Choroid plexus epithelial cell (primary cell): ENCODE results near the gene CHD3.
A peak's percentile ranks its signal among the peaks of the same experiment; 100 is the strongest.

ENCODE experiments used
- DNase-seq: peaks from one replicate; pipeline ENCODE4 v3.0.0-alpha.2; 2010; ENCODE audit warnings: low read depth
- H3K4me3 ChIP-seq: 2 replicates; pipeline ENCODE4 v1.5.1; 2011; ENCODE audit warnings: low read depth, mild to moderate bottlenecking, control low read depth, low read length, moderate library complexity
- CTCF ChIP-seq: conservative IDR thresholded peaks from 2 replicates; pipeline ENCODE4 v1.5.1; 2011; ENCODE audit warnings: low read depth, mild to moderate bottlenecking, control low read depth, inconsistent platforms, low read length, moderate library complexity

CHD3 gene

GRCh38 chr17:7915611-7916384 lies 27.2 kb downstream of the CHD3 start, which contains the start of gene RNF227:
RNF227 (minus strand) TSS chr17:7916289; CDS start chr17:7916195, 94 bp downstream.
- H3K4me3 ChIP-seq: peak within 1 kb of the TSS; percentile 63
- DNase-seq: peak; percentile 98
- no peak for TF ChIP-seq CTCF

GRCh38 chr17:7916385-7916682 lies 27.7 kb downstream of the CHD3 start:
- peak overlapping the region; percentile 57 for H3K4me3 ChIP-seq
- no peak for DNase-seq
- TF ChIP-seq CTCF: no peak

GRCh38 chr17:7916808-7917207 lies 28.2 kb downstream of the CHD3 start:
- no peak for TF ChIP-seq CTCF
- H3K4me3 ChIP-seq: no peak overlapping the region
- peak; percentile 22 for DNase-seq

- DNase-seq: no peak
- no peak for TF ChIP-seq CTCF
- H3K4me3 ChIP-seq: peak overlapping the region; percentile 51
Measured at GRCh38 chr17:7922269-7922844, 33.8 kb downstream of the CHD3 start.

GRCh38 chr17:7922845-7923628 lies 34.4 kb downstream of the CHD3 start:
- TF ChIP-seq CTCF: no peak
- H3K4me3 ChIP-seq: peak overlapping the region; percentile 51
- peak; percentile 83 for DNase-seq

GRCh38 chr17:7927596-7927995 lies 39.0 kb downstream of the CHD3 start:
- H3K4me3 ChIP-seq: no peak overlapping the region
- no peak for DNase-seq
- TF ChIP-seq CTCF: no peak
